ENCODE measurements around the gene C16orf87.
"Not testable (repeated sequence)": the region's sequence is repeated elsewhere in the genome, so short reads cannot be mapped to it uniquely, and the experiment has no call there.

C16orf87 gene

GRCh38 chr16:46797501-46797900 lies 33.5 kb downstream of the C16orf87 start:
- no peak for DNase-seq

GRCh38 chr16:46796764-46797269 lies 34.2 kb downstream of the C16orf87 start:
- DNase-seq = no peak

GRCh38 chr16:46793841-46794240 lies 37.1 kb downstream of the C16orf87 start:
- DNase-seq = no peak

- DNase-seq = no peak
These were observed 40.2 kb downstream of the C16orf87 start for GRCh38 chr16:46790599-46791270.

GRCh38 chr16:46789499-46790414 lies 41.2 kb downstream of the C16orf87 start:
- DNase-seq = peak in 12 of 14 donors; percentile 8 to 57 (median 27)

- no peak for DNase-seq
These were observed 42.0 kb downstream of the C16orf87 start for GRCh38 chr16:46788891-46789474.

GRCh38 chr16:46787909-46788308 lies 43.1 kb downstream of the C16orf87 start:
- no peak for DNase-seq

- DNase-seq = no peak
These were observed 45.7 kb downstream of the C16orf87 start for GRCh38 chr16:46785076-46785845.

- DNase-seq = not testable (repeated sequence)
These were observed 46.4 kb downstream of the C16orf87 start for GRCh38 chr16:46784569-46784968.

- DNase-seq = no peak
These were observed 47.2 kb downstream of the C16orf87 start for GRCh38 chr16:46783800-46784199.

- no peak for DNase-seq
These were observed 48.7 kb downstream of the C16orf87 start for GRCh38 chr16:46782320-46782719.

- DNase-seq = no peak
These were observed 53.2 kb downstream of the C16orf87 start for GRCh38 chr16:46777804-46778203.

- DNase-seq = no peak
These were observed 55.8 kb downstream of the C16orf87 start for GRCh38 chr16:46775214-46775613.

- no peak for DNase-seq
These were observed 56.2 kb downstream of the C16orf87 start for GRCh38 chr16:46774743-46775177.

- no peak for DNase-seq
These were observed 58.5 kb downstream of the C16orf87 start for GRCh38 chr16:46772463-46772862.

- no peak for DNase-seq
These were observed 62.2 kb downstream of the C16orf87 start for GRCh38 chr16:46768809-46769208.

GRCh38 chr16:46765050-46765449 lies 65.9 kb downstream of the C16orf87 start:
- no peak for DNase-seq

GRCh38 chr16:46763147-46763546 lies 67.8 kb downstream of the C16orf87 start:
- peak in 7 of 14 donors; percentile 4 to 93 (median 23) for DNase-seq

GRCh38 chr16:46762583-46762982 lies 68.4 kb downstream of the C16orf87 start:
- peak in 1 of 14 donors; percentile 34 for DNase-seq

- DNase-seq = no peak
These were observed 71.7 kb downstream of the C16orf87 start for GRCh38 chr16:46759309-46759708.

GRCh38 chr16:46757339-46758050 lies 73.5 kb downstream of the C16orf87 start:
- DNase-seq = peak in 1 of 14 donors; percentile 11
